ENCODE data around the gene PIGN.

The PIGN gene

DNA sequence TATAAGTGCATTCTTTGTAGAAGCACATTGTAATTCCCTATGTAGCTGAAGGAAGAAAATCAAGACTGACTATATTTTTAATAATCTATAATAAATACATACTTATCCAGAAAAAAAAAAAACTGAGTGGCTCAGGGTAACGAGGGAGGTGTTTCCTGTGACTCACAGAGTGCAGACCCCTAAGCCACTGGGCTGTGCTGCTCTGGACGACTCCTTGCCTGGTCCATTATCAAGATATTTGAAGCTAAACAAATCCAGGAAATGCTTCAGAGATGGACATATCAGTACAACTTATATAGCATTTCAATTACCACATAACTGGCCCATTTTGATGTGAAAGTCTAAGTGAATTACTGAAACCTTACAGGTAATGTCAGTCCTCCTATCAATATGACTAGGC lies 80.6 kb downstream of the PIGN start:
- no peak for DNase-seq

DNA sequence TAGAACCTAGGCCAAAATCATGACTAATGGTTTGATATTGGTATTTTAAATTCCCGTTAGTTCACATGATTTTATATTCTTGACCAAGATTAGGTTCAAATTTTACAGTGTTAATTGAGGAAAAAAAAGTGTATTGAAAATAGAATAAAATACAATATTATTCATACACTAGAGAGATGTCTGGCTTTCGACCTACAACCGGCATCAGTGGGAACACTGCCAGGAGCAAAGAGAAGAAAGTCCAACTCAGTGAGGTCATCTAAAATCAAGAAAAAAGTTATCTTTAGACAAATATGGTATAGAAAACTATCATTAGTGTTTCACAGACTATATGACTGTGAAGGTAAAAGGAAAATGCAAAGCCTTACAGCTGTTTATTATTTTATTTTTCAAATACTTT lies 81.5 kb downstream of the PIGN start:
- DNase-seq = no peak

DNA sequence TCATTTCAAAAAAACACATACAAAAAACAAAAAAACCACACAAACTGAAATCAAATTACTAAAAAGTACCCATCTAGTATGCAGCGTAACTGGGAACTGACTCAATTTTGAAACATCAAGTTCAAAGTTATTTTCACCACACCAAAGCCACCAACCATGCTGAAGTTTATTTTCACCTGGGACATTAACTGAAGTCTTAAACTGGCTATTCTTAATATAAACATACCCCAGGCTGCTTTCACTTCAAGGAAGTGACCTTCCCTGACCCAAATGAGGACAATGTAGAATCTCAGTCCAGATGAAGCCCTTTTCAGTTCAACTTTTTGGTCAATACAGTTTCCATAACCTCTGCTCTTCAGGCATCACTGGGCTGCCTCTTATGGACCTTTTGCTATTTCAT lies 84.6 kb downstream of the PIGN start:
- no peak for DNase-seq

DNA sequence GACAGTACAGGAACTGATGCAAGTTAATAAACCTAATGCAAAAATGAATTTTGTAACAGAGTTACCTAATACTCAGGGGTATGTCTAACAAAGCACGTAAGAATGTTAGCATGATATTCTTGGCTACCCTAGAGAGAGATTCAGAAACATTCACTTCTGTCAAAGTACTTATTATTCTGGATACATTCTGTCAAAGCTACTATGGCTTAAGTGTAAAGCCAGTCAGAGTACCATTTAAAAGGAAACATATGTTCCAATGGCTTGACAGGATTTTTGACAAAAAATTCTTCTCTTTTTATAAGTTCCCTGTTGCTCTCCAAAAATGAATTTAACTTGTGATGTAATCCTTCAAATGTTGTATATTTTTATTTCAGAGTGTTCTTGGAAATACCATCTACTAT lies 85.5 kb downstream of the PIGN start:
- DNase-seq = no peak

- DNase-seq = no peak
Observed at GRCh38 chr18:62098960-62099359, 87.9 kb downstream of the PIGN start.

DNA sequence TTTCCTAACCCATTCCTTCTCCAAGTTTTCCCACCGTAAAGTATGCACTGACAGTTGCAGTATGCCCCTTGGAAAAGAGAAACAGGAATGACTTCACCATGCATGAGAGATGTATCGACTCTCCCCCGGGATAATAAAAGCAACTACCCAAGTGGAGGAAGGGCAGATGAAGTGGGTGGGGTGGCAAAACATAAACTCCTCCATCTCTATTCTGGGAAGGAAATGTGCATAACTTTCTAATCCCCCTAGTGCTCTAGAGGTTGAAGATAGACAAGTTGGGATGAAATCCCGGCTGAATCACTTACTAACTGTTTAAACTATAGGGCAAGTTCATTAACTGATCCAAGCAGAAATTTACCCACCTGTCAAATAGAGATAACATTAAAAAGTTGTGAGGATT lies 89.2 kb downstream of the PIGN start:
- DNase-seq = no peak

DNA sequence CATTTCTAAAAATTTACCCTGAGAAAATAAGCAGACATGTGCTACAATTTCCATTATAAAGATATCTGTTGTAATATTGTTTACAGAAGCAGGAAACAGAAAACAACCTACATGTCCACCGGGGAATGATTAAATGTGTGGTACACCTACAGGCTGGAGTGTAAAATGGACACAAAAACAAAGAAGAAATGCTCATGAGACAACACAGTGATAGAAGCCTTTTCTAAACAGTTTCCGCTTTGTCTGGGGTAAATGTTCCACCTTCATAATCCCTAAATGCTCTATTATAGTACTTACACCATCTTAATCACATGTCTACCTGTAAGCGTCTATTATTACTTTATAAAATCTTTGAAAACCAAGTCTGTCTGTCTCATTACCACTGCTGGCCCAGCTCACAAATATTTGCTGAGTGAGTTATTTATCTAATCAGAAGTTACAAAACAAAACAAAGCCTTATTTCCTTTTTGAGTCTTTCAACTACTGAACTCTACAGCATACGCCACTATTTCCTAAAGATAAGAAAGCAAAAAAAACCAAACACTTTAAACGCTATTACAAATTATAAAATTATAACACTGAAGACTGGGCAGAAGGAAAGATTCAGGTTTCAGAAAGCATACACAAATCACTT lies 95.3 kb downstream of the PIGN start:
- DNase-seq = no peak

DNA sequence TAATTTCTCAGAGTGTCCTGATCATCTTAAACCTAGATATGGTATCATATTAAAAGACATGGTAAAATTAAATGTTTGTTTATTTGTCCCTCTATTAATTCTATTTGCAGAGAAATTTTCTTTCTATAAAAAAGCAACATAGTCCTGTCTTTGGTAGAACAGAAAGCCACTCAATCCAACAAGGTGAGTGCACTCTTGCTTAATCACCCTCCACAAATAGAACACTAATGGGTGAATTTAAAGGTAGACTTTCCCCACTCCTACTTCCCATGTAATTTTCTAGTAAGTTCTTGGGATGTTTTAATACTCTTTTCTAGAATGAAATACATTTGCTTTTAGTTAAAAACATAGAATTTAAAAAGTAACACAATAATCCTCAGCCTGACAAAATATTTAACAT lies 97.7 kb downstream of the PIGN start:
- no peak for DNase-seq

- DNase-seq = peak in 1 of 2 donors; percentile 45
Observed at GRCh38 chr18:62088156-62088555, 98.7 kb downstream of the PIGN start.

GRCh38 chr18:62085756-62086155 lies 101.1 kb downstream of the PIGN start:
- DNase-seq = no peak

- no peak for DNase-seq
Observed at GRCh38 chr18:62081761-62082294, 105.0 kb downstream of the PIGN start.

DNA sequence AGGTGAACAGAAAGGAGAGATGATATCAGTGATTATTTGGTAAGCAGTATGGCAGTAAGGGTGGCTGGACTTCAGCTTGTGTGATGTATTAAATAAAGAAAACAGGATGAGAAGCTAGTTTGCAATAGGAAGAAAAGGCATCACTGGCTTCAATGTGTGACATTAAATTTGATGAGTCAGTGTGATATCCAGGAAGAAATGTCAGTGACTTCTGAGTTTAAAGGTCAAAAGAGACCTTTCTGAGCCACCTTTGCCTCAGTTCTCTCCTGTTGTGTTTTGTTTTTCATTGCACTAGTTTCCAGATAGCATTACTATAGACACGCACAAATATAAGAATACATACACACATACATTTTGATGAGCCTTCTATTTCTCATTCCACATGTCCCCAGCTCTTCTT lies 105.6 kb downstream of the PIGN start:
- no peak for DNase-seq

- no peak for DNase-seq
Observed at GRCh38 chr18:62080172-62080900, 106.5 kb downstream of the PIGN start.

GRCh38 chr18:62073461-62074281 lies 113.2 kb downstream of the PIGN start:
- DNase-seq = no peak

- DNase-seq = no peak
Observed at GRCh38 chr18:62072370-62072769, 114.5 kb downstream of the PIGN start.

DNA sequence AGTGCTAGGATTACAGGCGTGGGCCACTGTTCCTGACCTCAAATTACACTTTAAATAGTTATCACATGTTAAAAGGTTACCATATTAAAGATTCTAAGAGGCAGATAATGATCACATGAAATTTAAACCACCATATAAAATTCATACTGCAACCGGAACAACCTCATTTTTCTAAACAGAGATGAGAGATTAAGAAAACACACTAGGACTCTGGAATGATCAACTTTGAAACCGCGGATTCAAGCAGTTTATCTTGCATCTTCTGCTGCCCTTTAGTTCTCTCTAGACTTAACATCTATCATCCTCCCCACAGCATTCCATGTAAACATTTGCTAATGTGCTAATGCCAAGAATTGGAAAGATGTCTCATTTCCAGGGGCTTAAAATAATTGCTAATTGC lies 115.8 kb downstream of the PIGN start:
- DNase-seq = no peak

DNA sequence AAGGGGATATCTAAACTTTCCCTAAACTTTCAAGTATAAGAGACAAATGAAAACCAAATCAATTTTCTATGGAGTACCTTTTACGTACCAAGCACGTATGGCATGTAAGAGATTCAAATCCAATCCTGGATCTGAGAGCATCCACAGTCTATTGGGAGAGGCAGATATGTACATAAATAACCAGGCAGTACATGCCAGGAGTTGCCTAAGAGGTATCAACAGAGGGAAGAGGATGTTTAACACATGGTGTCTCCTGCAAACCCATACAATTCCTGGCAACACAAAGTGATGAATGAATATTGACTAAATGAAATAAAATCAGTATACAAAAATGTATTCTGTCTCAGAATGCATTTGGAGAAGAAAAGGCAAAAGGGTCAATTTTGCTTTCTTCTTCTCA lies 116.6 kb downstream of the PIGN start:
- DNase-seq = no peak

DNA sequence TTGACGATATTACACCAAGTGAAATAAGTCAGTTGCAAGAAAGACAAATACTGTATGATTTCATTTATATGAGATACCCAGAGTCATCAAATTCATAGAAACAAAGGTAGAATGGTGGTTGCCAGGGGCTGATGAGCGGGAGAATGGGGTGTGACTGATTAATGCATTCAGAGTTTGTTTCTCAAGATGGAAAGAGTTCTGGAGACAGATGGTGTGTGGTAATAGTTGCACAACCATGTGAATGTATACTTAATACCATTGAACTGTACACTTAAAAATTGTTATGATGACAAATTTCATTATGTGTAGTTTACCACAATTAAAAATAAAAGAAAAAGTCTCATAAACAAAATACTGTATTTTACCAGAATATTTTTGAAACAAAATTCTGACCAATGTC lies 117.3 kb downstream of the PIGN start:
- DNase-seq = no peak

- no peak for DNase-seq
Observed at GRCh38 chr18:62066102-62066818, 120.6 kb downstream of the PIGN start.

- DNase-seq = no peak
Observed at GRCh38 chr18:62064361-62064760, 122.5 kb downstream of the PIGN start.

GRCh38 chr18:62061821-62062478 lies 124.9 kb downstream of the PIGN start:
- no peak for DNase-seq

GRCh38 chr18:62060820-62061219 lies 126.0 kb downstream of the PIGN start:
- DNase-seq = no peak

Measured in CD4-positive, alpha-beta T cell treated with Interleukin-4 for 1 hour (primary cell).